ENCODE measurements around the gene LITAF. TPM values are rescaled to one million over a fixed set of nuclear protein-coding genes. Genes with fewer than 3 reads are reported as not detected.

Gene LITAF
- polyA plus RNA-seq, 1 donor from 2014 or later: 0.31 TPM

DNA sequence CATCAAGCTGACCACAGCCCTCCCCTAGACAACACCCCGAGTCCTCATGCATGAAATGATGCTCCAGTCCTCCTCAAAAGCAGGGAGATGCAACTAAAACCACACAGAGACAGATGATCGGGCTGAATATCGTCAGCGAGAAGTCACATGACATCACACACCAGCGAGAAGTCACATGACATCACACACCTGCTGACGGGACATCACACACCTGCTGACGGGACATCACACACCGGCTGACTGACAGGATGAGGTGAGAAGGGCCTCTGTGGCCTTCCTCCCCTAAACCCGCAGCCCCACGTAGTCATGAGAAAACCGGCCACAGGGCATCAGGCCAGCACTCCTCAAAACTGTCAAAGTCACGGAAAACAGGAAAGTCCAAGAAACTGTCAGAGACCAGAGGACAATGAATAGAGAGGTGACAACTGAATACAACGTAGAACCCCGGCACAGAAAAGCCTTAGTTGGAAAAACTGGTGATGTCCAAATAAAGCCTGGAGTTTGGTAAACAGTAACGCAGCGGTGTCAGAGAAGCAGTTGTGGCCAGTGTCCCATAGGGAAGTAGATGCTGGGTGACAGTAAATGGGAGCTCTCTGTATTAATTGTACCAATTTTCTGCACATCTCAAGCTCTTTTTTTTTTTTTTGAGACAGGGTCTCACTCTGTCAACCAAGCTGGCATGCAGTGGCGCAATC is 14.3 kb downstream of the LITAF start:
- no peaks in the 10 kb centered on the region for H3K36me3 ChIP-seq (ENCODE audit: insufficient read depth, low read length)
- H4K20me1 ChIP-seq (ENCODE audit: insufficient read depth): no peaks in the 10 kb centered on the region
- H3K9me3 ChIP-seq (ENCODE audit: low read length): no peaks in the 10 kb centered on the region
- H3K27me3 ChIP-seq (ENCODE audit: insufficient read depth, low read depth, low read length): no peaks in the 10 kb centered on the region
- H3K79me2 ChIP-seq (replicated peaks; ENCODE audit: insufficient read depth, low read length): no peaks in the 10 kb centered on the region
- H3K9me2 ChIP-seq (ENCODE audit: insufficient read depth, low read length): no peaks in the 10 kb centered on the region
- H3F3A ChIP-seq (ENCODE audit: insufficient read depth, low read length, poor library complexity, severe bottlenecking): no peaks in the 10 kb centered on the region
- H3K27ac ChIP-seq (ENCODE audit: low read length): no peak overlapping the region
- H3K9ac ChIP-seq (ENCODE audit: low read length): no peak overlapping the region
- H3K4me3 ChIP-seq (ENCODE audit: low read length): no peak overlapping the region
- H3K4me2 ChIP-seq (ENCODE audit: low read length): no peak overlapping the region
- TF ChIP-seq POLR2AphosphoS5 (IDR thresholded peaks at IDR 0.05) (no peak), MXI1 (conservative IDR thresholded peaks at IDR 0.05; ENCODE audit: poor library complexity, severe bottlenecking) (no peak), SMC3 (conservative IDR thresholded peaks at IDR 0.05; ENCODE audit: poor library complexity) (no peak), RAD21 (conservative IDR thresholded peaks at IDR 0.05) (no peak), EP300 (conservative IDR thresholded peaks at IDR 0.05; ENCODE audit: poor library complexity, severe bottlenecking) (no peak), EZH2 (IDR thresholded peaks at IDR 0.05; ENCODE audit: borderline replicate concordance, insufficient read depth, low read length, poor library complexity, severe bottlenecking) (no peak), TAF1 (IDR thresholded peaks at IDR 0.05; ENCODE audit: low read depth) (no peak)
- TF ChIP-seq, protein P1, sequence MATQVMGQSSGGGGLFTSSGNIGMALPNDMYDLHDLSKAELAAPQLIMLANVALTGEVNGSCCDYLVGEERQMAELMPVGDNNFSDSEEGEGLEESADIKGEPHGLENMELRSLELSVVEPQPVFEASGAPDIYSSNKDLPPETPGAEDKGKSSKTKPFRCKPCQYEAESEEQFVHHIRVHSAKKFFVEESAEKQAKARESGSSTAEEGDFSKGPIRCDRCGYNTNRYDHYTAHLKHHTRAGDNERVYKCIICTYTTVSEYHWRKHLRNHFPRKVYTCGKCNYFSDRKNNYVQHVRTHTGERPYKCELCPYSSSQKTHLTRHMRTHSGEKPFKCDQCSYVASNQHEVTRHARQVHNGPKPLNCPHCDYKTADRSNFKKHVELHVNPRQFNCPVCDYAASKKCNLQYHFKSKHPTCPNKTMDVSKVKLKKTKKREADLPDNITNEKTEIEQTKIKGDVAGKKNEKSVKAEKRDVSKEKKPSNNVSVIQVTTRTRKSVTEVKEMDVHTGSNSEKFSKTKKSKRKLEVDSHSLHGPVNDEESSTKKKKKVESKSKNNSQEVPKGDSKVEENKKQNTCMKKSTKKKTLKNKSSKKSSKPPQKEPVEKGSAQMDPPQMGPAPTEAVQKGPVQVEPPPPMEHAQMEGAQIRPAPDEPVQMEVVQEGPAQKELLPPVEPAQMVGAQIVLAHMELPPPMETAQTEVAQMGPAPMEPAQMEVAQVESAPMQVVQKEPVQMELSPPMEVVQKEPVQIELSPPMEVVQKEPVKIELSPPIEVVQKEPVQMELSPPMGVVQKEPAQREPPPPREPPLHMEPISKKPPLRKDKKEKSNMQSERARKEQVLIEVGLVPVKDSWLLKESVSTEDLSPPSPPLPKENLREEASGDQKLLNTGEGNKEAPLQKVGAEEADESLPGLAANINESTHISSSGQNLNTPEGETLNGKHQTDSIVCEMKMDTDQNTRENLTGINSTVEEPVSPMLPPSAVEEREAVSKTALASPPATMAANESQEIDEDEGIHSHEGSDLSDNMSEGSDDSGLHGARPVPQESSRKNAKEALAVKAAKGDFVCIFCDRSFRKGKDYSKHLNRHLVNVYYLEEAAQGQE (IDR thresholded peaks at IDR 0.05; ENCODE audit: borderline replicate concordance): no peak
- TF ChIP-seq, protein P2, sequence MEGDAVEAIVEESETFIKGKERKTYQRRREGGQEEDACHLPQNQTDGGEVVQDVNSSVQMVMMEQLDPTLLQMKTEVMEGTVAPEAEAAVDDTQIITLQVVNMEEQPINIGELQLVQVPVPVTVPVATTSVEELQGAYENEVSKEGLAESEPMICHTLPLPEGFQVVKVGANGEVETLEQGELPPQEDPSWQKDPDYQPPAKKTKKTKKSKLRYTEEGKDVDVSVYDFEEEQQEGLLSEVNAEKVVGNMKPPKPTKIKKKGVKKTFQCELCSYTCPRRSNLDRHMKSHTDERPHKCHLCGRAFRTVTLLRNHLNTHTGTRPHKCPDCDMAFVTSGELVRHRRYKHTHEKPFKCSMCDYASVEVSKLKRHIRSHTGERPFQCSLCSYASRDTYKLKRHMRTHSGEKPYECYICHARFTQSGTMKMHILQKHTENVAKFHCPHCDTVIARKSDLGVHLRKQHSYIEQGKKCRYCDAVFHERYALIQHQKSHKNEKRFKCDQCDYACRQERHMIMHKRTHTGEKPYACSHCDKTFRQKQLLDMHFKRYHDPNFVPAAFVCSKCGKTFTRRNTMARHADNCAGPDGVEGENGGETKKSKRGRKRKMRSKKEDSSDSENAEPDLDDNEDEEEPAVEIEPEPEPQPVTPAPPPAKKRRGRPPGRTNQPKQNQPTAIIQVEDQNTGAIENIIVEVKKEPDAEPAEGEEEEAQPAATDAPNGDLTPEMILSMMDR (IDR thresholded peaks at IDR 0.05; ENCODE audit: poor library complexity, severe bottlenecking): no peak
- H2AFZ ChIP-seq (ENCODE audit: low read depth, low read length): no peak overlapping the region

DNA sequence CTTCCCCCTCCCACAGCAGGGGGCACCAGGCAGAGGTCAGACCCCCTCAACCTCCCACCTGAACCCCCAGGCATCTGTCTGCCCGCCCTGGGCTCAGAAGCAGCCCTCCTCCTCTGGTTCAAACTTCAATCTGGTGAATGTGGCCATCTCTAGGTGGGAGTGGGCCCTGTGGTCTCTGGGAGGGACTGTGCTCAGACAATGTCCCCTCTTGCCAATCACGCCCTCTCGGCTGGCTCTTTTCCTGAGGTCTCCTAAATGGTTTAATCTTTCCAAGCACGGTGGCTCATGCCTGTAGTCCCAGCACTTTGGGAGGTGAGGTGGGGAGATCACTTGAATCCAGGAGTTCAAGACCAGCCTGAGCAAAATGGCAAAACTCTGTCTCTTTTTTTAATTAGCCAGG is 15.2 kb downstream of the LITAF start:
- TF ChIP-seq, protein P2 (IDR thresholded peaks at IDR 0.05; ENCODE audit: poor library complexity, severe bottlenecking): no peak
- no peak for TF ChIP-seq RAD21 (conservative IDR thresholded peaks at IDR 0.05)
- TF ChIP-seq EZH2 (IDR thresholded peaks at IDR 0.05; ENCODE audit: borderline replicate concordance, insufficient read depth, low read length, poor library complexity, severe bottlenecking): no peak
- TF ChIP-seq POLR2AphosphoS5 (IDR thresholded peaks at IDR 0.05): no peak
- no peak for TF ChIP-seq MXI1 (conservative IDR thresholded peaks at IDR 0.05; ENCODE audit: poor library complexity, severe bottlenecking)
- no peak for TF ChIP-seq SMC3 (conservative IDR thresholded peaks at IDR 0.05; ENCODE audit: poor library complexity)
- TF ChIP-seq EP300 (conservative IDR thresholded peaks at IDR 0.05; ENCODE audit: poor library complexity, severe bottlenecking): no peak
- TF ChIP-seq, protein P1 (IDR thresholded peaks at IDR 0.05; ENCODE audit: borderline replicate concordance): no peak
- no peak for TF ChIP-seq TAF1 (IDR thresholded peaks at IDR 0.05; ENCODE audit: low read depth)
- no peaks in the 10 kb centered on the region for H4K20me1 ChIP-seq (ENCODE audit: insufficient read depth)

More for the DNA sequence above, 15.2 kb downstream of the LITAF start:
- H3K4me2 ChIP-seq (ENCODE audit: low read length): no peak overlapping the region
- H3K9me3 ChIP-seq (ENCODE audit: low read length): no peaks in the 10 kb centered on the region
- H3K79me2 ChIP-seq (replicated peaks; ENCODE audit: insufficient read depth, low read length): no peaks in the 10 kb centered on the region
- H3K36me3 ChIP-seq (ENCODE audit: insufficient read depth, low read length): no peaks in the 10 kb centered on the region
- no peak overlapping the region for H3K9ac ChIP-seq (ENCODE audit: low read length)
- no peak overlapping the region for H2AFZ ChIP-seq (ENCODE audit: low read depth, low read length)
- H3K27ac ChIP-seq (ENCODE audit: low read length): no peak overlapping the region
- H3K9me2 ChIP-seq (ENCODE audit: insufficient read depth, low read length): no peaks in the 10 kb centered on the region
- H3K27me3 ChIP-seq (ENCODE audit: insufficient read depth, low read depth, low read length): no peaks in the 10 kb centered on the region
- no peaks in the 10 kb centered on the region for H3F3A ChIP-seq (ENCODE audit: insufficient read depth, low read length, poor library complexity, severe bottlenecking)
- no peak overlapping the region for H3K4me3 ChIP-seq (ENCODE audit: low read length)
